HG03196 (cell line): ENCODE results near the gene PTPRM.

ENCODE experiments used
- ATAC-seq: cut with Tn5 transposase; IDR thresholded peaks from one replicate; pipeline ENCODE4 v1.9.1; 2021; ENCODE audit not compliant: unreplicated experiment

The PTPRM gene

GRCh38 chr18:7979714-7980113, 412.6 kb downstream of the PTPRM start:
- ATAC-seq, result no peak

GRCh38 chr18:7980136-7980535, 413.0 kb downstream of the PTPRM start:
- no peak for ATAC-seq

GRCh38 chr18:7980656-7981055, 413.5 kb downstream of the PTPRM start:
- ATAC-seq, result no peak

DNA sequence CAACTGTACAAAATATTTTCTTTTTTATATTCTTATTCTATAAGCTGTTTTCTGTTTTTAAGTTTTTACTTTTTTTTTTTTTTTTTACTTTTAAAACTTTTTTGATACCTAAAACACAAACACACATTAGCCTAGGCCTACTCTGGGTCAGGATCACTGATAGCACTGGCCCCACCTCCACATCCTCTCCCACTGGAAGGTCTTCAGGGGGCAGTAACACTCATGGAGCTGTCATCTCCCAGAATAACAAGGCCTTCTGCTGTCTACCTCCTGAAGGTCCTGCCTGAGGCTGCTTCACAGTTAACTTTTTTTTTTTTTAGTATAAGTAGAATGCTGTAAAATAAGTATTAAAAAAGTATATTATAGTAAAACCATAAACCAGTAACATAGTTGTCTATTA, 415.1 kb downstream of the PTPRM start:
- ATAC-seq, result no peak

GRCh38 chr18:7987284-7987976, 420.3 kb downstream of the PTPRM start:
- ATAC-seq, result no peak

DNA sequence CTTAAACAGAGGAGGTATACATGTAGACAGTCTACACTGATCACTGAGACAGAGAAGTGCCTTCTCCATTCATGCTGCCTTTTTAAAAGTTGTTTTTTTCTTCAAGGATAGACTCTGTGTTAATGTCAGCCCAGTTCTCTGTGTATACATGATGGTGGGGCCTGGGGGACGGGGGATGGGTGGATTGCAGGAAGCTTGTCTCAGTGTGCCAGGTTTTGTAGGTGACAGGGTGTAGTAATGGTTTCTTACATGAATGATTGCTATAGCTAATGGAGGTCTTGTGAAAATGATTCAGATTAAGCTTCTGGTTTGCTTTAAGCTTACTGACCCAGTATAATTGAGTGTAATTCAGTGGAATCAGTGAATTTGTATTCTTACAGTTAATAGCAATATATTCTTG, 423.6 kb downstream of the PTPRM start:
- no peak for ATAC-seq

DNA sequence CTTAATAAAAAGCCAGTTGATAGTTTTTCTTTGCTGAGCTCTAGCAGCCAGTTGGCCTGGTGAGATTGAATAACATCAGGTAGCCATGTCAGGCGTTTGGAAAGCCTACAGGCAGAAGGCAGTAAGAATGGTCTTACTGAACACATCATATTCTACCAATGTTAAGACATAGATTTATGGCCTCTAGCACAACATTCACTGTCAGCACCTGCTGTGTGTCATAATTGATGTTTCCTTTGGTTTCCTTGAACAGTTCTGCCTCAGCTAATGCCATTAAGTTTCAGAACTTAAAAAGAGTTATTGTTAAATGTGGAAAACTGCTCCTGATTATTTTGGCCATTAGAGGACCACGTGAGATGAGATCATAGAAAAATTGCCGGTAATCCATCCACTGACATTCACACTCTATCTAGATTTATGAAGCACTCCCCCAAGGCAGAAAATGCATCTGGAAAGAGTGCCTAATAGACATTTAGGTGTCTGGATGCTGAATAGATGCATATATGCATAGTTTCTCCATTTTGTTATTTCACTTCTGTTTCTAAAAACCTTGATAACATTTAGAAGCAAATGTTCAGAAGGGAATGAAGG, 434.7 kb downstream of the PTPRM start:
- ATAC-seq, result no peak

DNA sequence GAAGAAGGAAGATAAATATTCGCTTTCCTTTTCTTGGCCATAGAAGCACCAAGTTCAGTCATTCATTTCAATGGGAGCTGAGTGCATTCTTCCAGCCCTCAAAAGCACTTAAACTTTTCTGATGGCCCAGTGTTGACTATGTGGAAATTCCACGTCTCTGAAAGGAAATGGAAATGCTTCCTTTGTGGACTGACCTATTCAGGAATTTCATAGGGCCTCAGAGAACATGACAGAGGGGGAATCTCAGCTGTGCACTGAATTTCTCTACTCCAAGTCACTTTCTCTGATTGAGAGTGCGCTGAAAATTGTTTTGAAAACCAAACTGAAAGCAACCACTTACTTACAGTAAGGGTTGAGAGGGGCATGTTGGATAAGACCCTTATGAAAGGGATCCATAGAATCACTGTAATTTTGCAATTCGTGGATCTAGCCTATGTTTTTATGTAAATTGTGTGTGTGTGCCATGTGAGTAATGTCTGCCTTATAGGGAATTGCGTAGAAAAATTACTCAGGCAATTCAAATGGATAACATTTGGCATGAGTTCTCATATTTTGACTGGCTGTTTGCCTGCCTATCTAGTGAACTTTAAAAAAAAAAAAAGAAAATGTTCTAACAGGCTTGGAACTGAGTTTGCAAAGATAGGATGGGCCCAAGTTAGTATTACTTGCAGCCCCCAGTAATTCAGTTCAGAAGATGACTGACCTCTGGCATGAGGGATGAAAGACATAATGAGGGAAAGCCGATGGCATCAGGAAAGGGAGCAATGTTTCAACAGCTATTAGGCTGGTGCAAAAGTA, 437.0 kb downstream of the PTPRM start:
- no peak for ATAC-seq

- ATAC-seq, result no peak
Measured at GRCh38 chr18:8004792-8005191, 437.7 kb downstream of the PTPRM start.

GRCh38 chr18:8005870-8006569, 438.9 kb downstream of the PTPRM start:
- no peak for ATAC-seq

GRCh38 chr18:8006979-8007378, 439.9 kb downstream of the PTPRM start:
- no peak for ATAC-seq

GRCh38 chr18:8008033-8008432, 440.9 kb downstream of the PTPRM start:
- no peak for ATAC-seq

DNA sequence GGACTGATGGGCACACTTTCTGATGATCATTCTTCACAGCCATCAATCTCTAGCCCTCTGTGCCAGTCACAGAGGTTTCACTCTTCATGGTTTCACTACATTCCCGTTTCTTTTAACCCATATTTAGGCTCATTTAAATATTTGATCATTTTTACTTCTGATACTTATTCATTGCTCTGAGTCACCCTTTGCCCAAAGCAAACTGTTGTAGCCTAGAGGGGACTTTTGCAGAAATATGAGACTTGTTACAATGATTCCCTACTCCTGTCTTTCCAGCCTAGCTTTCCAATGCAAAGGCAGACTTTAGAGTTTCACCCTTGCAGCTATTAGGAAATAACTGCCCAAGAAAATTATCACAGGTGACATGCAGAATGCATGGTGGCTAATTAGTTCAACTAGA, 444.2 kb downstream of the PTPRM start:
- ATAC-seq, result no peak

DNA sequence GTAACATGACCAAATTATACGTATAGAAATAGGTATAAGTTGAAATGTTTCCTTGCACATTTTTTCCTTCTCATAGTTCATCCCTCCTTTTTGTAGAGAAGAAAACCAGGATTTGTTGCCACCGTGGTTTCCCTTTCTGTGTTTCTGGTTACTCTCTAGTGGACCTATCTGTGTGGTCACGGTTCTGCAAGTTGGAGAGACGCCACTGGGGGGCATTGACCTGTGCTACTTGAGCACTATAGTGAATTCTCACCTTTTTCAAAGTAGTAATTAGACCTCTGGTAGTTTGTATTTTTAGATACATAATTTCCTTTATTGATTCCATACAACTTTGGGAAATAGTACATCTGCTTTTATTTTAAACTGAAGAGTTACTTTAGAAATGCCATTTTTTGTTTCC, 444.8 kb downstream of the PTPRM start:
- ATAC-seq, result no peak

- ATAC-seq, result no peak
Measured at GRCh38 chr18:8018701-8019331, 451.7 kb downstream of the PTPRM start.

GRCh38 chr18:8019600-8019999, 452.5 kb downstream of the PTPRM start:
- ATAC-seq, result no peak

- ATAC-seq, result no peak
Measured at GRCh38 chr18:8020132-8020846, 453.2 kb downstream of the PTPRM start.

- no peak for ATAC-seq
Measured at GRCh38 chr18:8029061-8029460, 461.9 kb downstream of the PTPRM start.

GRCh38 chr18:8029731-8030130, 462.6 kb downstream of the PTPRM start:
- ATAC-seq, result no peak

DNA sequence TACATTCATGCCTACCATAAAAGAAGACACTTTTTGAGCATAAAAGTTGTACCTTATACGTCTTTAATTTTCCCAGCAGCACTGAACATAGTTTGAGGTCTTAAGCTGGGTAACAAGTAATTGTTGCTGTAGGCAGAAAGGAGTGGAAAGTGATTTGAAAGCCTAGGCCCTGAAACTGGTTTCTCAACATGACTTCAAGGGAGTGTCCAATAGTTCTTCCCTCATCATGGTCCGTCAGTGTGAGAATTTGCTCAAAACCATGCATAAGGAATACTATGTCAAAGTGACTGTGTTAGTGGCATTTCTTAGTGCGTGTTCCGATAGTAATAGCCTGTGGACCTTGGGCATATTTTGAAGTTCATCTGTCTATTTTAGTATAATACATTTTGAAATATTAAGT, 463.1 kb downstream of the PTPRM start:
- no peak for ATAC-seq
